NCI-H146 treated with DMSO at 0.1 percent for 48 hours (cell line): Measurements from ENCODE around the gene PFKFB4.

Experiments used
- DNase-seq: peaks from one replicate; lab custom pipeline; 2025; ENCODE audit not compliant: unreplicated experiment; lab: John Stamatoyannopoulos, UW

Gene PFKFB4

GRCh38 chr3:48585411-48585810 lies 28.8 kb upstream of the PFKFB4 start:
- no peak for DNase-seq

- DNase-seq: no peak
These were observed 28.2 kb upstream of the PFKFB4 start for GRCh38 chr3:48584836-48585235.

GRCh38 chr3:48581621-48582481 lies 25.2 kb upstream of the PFKFB4 start:
- DNase-seq: no peak

GRCh38 chr3:48576647-48577046 lies 20.0 kb upstream of the PFKFB4 start:
- no peak for DNase-seq

GRCh38 chr3:48575366-48575765 lies 18.8 kb upstream of the PFKFB4 start:
- no peak for DNase-seq

GRCh38 chr3:48573973-48574585 lies 17.5 kb upstream of the PFKFB4 start:
- DNase-seq: no peak

- DNase-seq: no peak
These were observed 15.9 kb upstream of the PFKFB4 start for GRCh38 chr3:48572517-48572916.

GRCh38 chr3:48571938-48572337 lies 15.3 kb upstream of the PFKFB4 start:
- DNase-seq: no peak

GRCh38 chr3:48569808-48570450 lies 13.3 kb upstream of the PFKFB4 start:
- no peak for DNase-seq

GRCh38 chr3:48569400-48569799 lies 12.8 kb upstream of the PFKFB4 start:
- DNase-seq: no peak

GRCh38 chr3:48568476-48568875 lies 11.9 kb upstream of the PFKFB4 start:
- DNase-seq: no peak

GRCh38 chr3:48567500-48567899 lies 10.9 kb upstream of the PFKFB4 start:
- no peak for DNase-seq

- DNase-seq: no peak
These were observed 10.5 kb upstream of the PFKFB4 start for GRCh38 chr3:48567090-48567489.

GRCh38 chr3:48566401-48566760 lies 9.8 kb upstream of the PFKFB4 start:
- no peak for DNase-seq

GRCh38 chr3:48565591-48566400 lies 9.2 kb upstream of the PFKFB4 start:
- DNase-seq: no peak

- no peak for DNase-seq
These were observed 8.6 kb upstream of the PFKFB4 start for GRCh38 chr3:48565186-48565585.

GRCh38 chr3:48564667-48565066 lies 8.1 kb upstream of the PFKFB4 start:
- no peak for DNase-seq

GRCh38 chr3:48564022-48564421 lies 7.4 kb upstream of the PFKFB4 start:
- DNase-seq: no peak

GRCh38 chr3:48563382-48563918 lies 6.8 kb upstream of the PFKFB4 start, which contains the start of gene UCN2:
Gene UCN2 (minus strand): TSS chr3:48563781. CDS start chr3:48563124, 657 bp downstream.
- DNase-seq: peak; percentile 14

GRCh38 chr3:48562367-48563095 lies 5.9 kb upstream of the PFKFB4 start:
- DNase-seq: no peak
